Measurements from ENCODE around the gene CPE.
"Not testable (repeated sequence)": the region's sequence is repeated elsewhere in the genome, so short reads cannot be mapped to it uniquely, and the experiment has no call there.

The CPE gene

DNA sequence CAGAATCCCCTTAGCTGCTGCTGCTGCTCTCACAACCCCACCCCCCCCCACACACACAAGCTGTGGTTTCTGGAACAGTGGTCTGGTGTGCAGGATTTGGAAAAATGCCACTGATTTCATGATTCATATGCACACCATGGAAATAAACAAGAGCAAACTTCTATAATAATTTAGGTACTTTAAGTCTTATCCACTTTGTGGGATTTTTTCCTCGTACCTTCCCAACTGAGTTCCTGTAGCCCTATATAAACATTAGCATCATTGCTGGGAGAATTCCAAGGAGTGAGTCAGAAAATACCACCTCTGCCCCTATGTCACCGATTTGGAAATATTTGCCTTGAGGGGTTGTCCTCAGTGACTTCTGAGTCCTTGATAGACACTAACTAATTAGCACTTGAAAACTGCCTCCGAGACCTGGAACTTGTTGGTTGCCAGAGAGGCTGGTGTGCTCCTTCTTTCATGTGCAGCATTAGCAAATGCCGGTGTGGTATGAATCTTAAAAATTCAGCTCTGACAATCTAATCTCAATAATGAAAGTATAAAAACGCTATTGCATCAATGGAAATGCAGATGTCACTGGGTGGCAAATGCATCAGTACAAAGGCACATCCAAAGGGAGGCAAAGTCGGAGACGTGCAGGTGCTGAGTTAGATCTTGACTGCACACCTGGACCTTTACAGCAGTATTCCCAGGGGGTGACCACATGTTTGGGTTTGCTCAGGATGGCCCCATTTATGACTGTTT lies 61.8 kb downstream of the CPE start:
- TF ChIP-seq CTCF (IDR thresholded peaks at IDR 0.05; ENCODE audit: control extremely low read depth, extremely low read depth, low read depth, missing control alignments), result no peak
- CTCF ChIA-PET, result no interaction called here
- DNase-seq (ENCODE audit: extremely low spot score), result no peak
- POLR2A ChIA-PET, result no interaction called here

DNA sequence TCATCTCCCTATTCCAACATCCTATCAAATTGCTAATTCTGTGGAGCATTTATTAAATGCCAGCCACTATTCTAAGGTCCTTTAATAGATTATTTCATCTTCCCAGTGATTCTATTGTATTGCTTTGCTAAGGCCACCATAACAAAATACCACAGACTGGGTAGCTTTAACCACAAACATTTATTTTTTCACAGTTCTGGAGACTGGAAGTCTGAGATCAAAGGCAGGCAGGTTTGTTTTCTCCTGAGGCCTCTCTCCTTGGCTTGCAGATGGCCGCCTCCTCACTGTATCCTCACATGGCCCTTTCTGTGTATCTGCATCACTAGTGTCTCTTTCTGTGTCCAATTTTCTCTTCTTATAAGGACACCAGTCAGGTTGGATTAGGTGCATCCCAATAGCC lies 64.5 kb downstream of the CPE start:
- no peak for DNase-seq (ENCODE audit: extremely low spot score)
- no peak for TF ChIP-seq CTCF (IDR thresholded peaks at IDR 0.05; ENCODE audit: control extremely low read depth, extremely low read depth, low read depth, missing control alignments)
- ChIA-PET CTCF (interaction anchor here (1.5 kb wide), 1 partner anchor 93 kb away, joined by 3 read pairs; no protein-coding TSS in a partner anchor), POLR2A (no interaction called here)

DNA sequence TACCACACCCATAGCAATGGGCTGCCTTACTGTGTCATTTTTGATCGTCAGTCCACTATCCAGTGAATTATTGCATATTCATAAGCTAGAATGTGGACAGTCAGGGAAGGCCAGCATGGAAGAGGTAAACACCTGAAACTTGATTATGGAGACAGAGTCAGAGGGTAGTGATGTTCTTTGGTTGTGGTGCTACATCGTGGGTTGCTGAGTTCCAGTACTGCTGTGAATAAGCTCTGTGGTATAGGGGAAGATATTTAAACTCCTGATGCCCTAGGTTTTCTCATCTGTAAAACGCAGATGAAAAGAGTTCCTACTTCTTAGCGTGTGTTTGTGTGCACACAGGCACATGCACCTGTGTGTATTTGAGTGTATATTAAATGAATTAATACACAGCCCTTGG lies 69.9 kb downstream of the CPE start:
- no peak for TF ChIP-seq CTCF (IDR thresholded peaks at IDR 0.05; ENCODE audit: control extremely low read depth, extremely low read depth, low read depth, missing control alignments)
- CTCF ChIA-PET, result no interaction called here
- POLR2A ChIA-PET, result no interaction called here
- no peak for DNase-seq (ENCODE audit: extremely low spot score)

DNA sequence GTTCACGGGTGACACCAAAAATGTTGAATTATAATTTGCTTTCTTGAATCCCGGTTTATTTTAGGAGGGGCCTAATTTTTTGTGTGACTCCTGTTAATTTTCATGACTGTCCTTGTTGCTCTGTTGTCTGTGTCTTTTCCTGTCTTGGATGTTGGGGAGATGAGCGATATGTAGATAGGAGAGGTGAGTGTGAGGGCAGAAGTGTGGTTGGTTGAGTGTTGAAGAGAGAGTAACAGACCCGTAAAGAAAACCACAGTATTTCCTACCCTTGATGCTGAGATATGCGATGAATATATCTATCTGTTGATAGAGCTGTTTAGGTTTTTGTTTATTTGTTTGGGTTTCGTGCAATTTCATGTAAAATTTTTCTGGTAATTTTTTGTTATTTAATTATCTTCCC lies 70.5 kb downstream of the CPE start:
- CTCF ChIA-PET, result no interaction called here
- no peak for TF ChIP-seq CTCF (IDR thresholded peaks at IDR 0.05; ENCODE audit: control extremely low read depth, extremely low read depth, low read depth, missing control alignments)
- no peak for DNase-seq (ENCODE audit: extremely low spot score)
- POLR2A ChIA-PET, result no interaction called here

DNA sequence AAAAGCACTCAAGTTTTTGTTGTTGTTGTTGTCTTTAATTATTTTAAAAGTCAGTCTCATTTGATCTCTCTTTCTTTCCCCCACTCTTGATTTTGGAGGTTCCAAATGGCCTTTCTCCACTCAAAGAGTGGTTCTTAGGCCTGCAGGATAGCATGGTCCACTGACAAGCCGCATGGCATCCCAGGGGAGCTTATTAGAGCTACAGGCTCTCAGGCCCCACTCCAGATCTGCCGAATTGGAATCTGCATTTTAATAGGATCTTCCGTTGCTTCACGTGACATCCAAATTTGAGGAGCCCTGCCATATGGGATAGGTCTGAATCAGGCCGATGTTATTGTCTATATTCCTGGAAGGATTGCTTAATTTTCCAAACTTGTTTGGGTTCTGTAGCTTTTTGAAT lies 72.1 kb downstream of the CPE start:
- no peak for DNase-seq (ENCODE audit: extremely low spot score)
- POLR2A ChIA-PET, result no interaction called here
- CTCF ChIA-PET, result interaction anchor here (1.4 to 3.2 kb wide), 2 partner anchors 10 to 319 kb away, joined by 4 to 11 read pairs; no protein-coding TSS in a partner anchor
- TF ChIP-seq CTCF (IDR thresholded peaks at IDR 0.05; ENCODE audit: control extremely low read depth, extremely low read depth, low read depth, missing control alignments), result no peak

DNA sequence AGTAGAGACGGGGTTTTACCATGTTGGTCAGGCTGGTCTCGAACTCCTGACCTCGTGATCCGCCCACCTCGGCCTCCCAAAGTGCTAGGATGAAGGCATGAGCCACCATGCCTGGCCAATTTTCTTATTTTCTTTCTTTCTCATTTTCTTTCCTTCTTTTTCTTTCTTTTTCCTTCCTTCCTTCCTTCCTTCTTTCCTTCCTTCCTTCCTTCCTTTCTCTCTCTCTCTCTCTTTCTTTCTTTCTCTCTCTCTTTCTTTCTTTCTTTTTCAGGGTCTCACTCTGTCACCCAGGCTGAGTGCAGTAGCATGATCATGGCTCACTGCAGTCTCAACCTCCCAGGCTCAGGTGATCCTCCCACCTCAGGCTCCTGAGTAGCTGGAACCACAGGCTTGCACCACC lies 74.3 kb downstream of the CPE start:
- CTCF ChIA-PET, result interaction anchor here (0.6 to 3.2 kb wide), 4 partner anchors 8 to 24 kb away, joined by 3 to 11 read pairs (median 3); no protein-coding TSS in a partner anchor
- POLR2A ChIA-PET; DNase-seq (ENCODE audit: extremely low spot score): not testable (repeated sequence)

- no peak for TF ChIP-seq CTCF (IDR thresholded peaks at IDR 0.05; ENCODE audit: control extremely low read depth, extremely low read depth, low read depth, missing control alignments)
- DNase-seq (ENCODE audit: extremely low spot score), result no peak
- POLR2A ChIA-PET, result no interaction called here
- CTCF ChIA-PET, result interaction anchor here (0.9 to 1.4 kb wide), 4 partner anchors 10 to 324 kb away, joined by 3 read pairs; no protein-coding TSS in a partner anchor
These were observed 75.6 kb downstream of the CPE start for GRCh38 chr4:165454426-165454825.
